DND-41 (cell line): ENCODE results near the gene GRIP2.

Experiments used
- ATAC-seq: fragments of 200-7000 bp; cut with Tn5 transposase; 3 replicates; pipeline ENCODE4 v1.9.1; 2021; ENCODE audit warnings: low read depth; ENCODE audit not compliant: insufficient read depth
- DNase-seq: peaks from one replicate; pipeline ENCODE4 v3.0.0-alpha.2; 2020
- H2AFZ ChIP-seq: 2 replicates; pipeline ENCODE4 v1.6.0; 2012; ENCODE audit warnings: low read depth, low read length
- H3K27ac ChIP-seq: 2 replicates; pipeline ENCODE4 v1.5.1; 2012; ENCODE audit warnings: low read length, inconsistent platforms
- H3K27me3 ChIP-seq: fragments of 200-600 bp; sonication (generic); 2 replicates; pipeline ENCODE4 v1.6.0; 2012; ENCODE audit warnings: low read length, mild to moderate bottlenecking, inconsistent platforms; ENCODE audit not compliant: insufficient read depth, poor library complexity
- H3K36me3 ChIP-seq: 2 replicates; pipeline ENCODE4 v1.5.1; 2012; ENCODE audit warnings: low read length, inconsistent platforms; ENCODE audit not compliant: insufficient read depth
- H3K4me1 ChIP-seq: 2 replicates; pipeline ENCODE4 v1.5.1; 2012; ENCODE audit warnings: mild to moderate bottlenecking, low read length; ENCODE audit not compliant: insufficient read depth
- H3K4me2 ChIP-seq: 2 replicates; pipeline ENCODE4 v1.6.0; 2012; ENCODE audit warnings: mild to moderate bottlenecking, moderate library complexity, low read length, inconsistent platforms; ENCODE audit not compliant: insufficient read depth
- H3K4me3 ChIP-seq, 2 experiments: fragments of 200-600 bp in 1 of 2; shearing (Covaris generic) in 1 of 2; 2 replicates each; pipeline ENCODE4 v1.5.1; 2012 to 2016; ENCODE audit warnings: inconsistent platforms in 2 of 2, low read length in 2 of 2, mild to moderate bottlenecking in 2 of 2, low read depth in 1 of 2, moderate library complexity in 1 of 2
- H3K79me2 ChIP-seq: 2 replicates; pipeline ENCODE4 v1.6.0; 2012; ENCODE audit warnings: low read length, inconsistent platforms; ENCODE audit not compliant: insufficient read depth
- H3K9ac ChIP-seq: 2 replicates; pipeline ENCODE4 v1.6.0; 2012; ENCODE audit warnings: low read depth, mild to moderate bottlenecking, inconsistent platforms, low read length, moderate library complexity
- H3K9me3 ChIP-seq: 2 replicates; pipeline ENCODE4 v1.5.1; 2012; ENCODE audit warnings: low read length, moderate library complexity, mild to moderate bottlenecking, inconsistent platforms; ENCODE audit not compliant: insufficient read depth, severe bottlenecking
- H4K20me1 ChIP-seq: 2 replicates; pipeline ENCODE4 v1.6.0; 2012; ENCODE audit warnings: low read length; ENCODE audit not compliant: insufficient read depth
- CTCF ChIP-seq: IDR thresholded peaks from 2 replicates; pipeline ENCODE4 v1.5.1; 2012; ENCODE audit warnings: borderline replicate concordance, low read length, moderate library complexity, mild to moderate bottlenecking; ENCODE audit not compliant: poor library complexity, severe bottlenecking; ENCODE audit errors: extremely low read depth
- EZH2 ChIP-seq: IDR thresholded peaks from 3 replicates; pipeline ENCODE4 v1.6.1; 2012; ENCODE audit warnings: borderline replicate concordance, low read depth, mild to moderate bottlenecking, moderate library complexity, low read length, inconsistent platforms; ENCODE audit not compliant: severe bottlenecking

The GRIP2 gene

GRCh38 chr3:14539742-14540491 is at the start of gene GRIP2:
TSS of gene GRIP2 (minus strand) at chr3:14540342. CDS start at chr3:14540308, 34 bp downstream.
- no peak within 1 kb of the TSS for H3K4me2 ChIP-seq
- H3K4me1 ChIP-seq: no peaks in the 10 kb centered on the region
- no peak within 1 kb of the TSS for H2AFZ ChIP-seq
- no peaks in the 10 kb centered on the region for H3K79me2 ChIP-seq
- H3K27ac ChIP-seq: no peak within 1 kb of the TSS
- no peak within 1 kb of the TSS for H3K4me3 ChIP-seq
- no peaks in the 10 kb centered on the region for H3K36me3 ChIP-seq
- TF ChIP-seq CTCF: no peak
- no peak for TF ChIP-seq EZH2
- no peak for DNase-seq
- H3K9me3 ChIP-seq: no peaks in the 10 kb centered on the region
- peaks cover 4% of the 10 kb centered on the region for H3K27me3 ChIP-seq
- H3K9ac ChIP-seq: no peak within 1 kb of the TSS
- ATAC-seq: no peak
- peaks cover 3% of the 10 kb centered on the region; the same call in 1 of the 2 replicates for H4K20me1 ChIP-seq

GRCh38 chr3:14588425-14589112 is 48.4 kb upstream of the GRIP2 start:
- Histone ChIP-seq H2AFZ (no peak overlapping the region), H3K4me1 (no peaks in the 10 kb centered on the region), H3K36me3 (no peaks in the 10 kb centered on the region), H3K4me2 (no peak overlapping the region), H3K27me3 (peaks cover 31% of the 10 kb centered on the region), H3K9me3 (no peaks in the 10 kb centered on the region), H3K79me2 (no peaks in the 10 kb centered on the region), H4K20me1 (peaks cover 2% of the 10 kb centered on the region; the same call in 1 of the 2 replicates), H3K27ac (no peak overlapping the region), H3K4me3 (no peak overlapping the region), H3K9ac (no peak overlapping the region)
- ATAC-seq (no peak), DNase-seq (no peak)
- TF ChIP-seq CTCF: no peak
- TF ChIP-seq EZH2: no peak

GRCh38 chr3:14587740-14588360 is 47.7 kb upstream of the GRIP2 start:
- H3K27me3 ChIP-seq: peaks cover 31% of the 10 kb centered on the region
- ATAC-seq (no peak), DNase-seq (no peak)
- no peak overlapping the region for H3K4me3 ChIP-seq
- H3K27ac ChIP-seq: no peak overlapping the region
- H3K4me2 ChIP-seq: no peak overlapping the region
- no peaks in the 10 kb centered on the region for H3K4me1 ChIP-seq
- no peaks in the 10 kb centered on the region; the same call in 1 of the 2 replicates for H4K20me1 ChIP-seq
- TF ChIP-seq EZH2: no peak
- TF ChIP-seq CTCF: no peak
- no peaks in the 10 kb centered on the region for H3K9me3 ChIP-seq
- H3K79me2 ChIP-seq: no peaks in the 10 kb centered on the region
- no peaks in the 10 kb centered on the region for H3K36me3 ChIP-seq
- H2AFZ ChIP-seq: no peak overlapping the region
- no peak overlapping the region for H3K9ac ChIP-seq
